D721Med (cell line): Measurements from ENCODE around the gene ERC2.

Experiments used
- DNase-seq: peaks from one replicate; pipeline ENCODE4 v3.0.0; 2011; ENCODE audit warnings: low spot score; ENCODE audit not compliant: insufficient read length
- FAIRE-seq: peaks from 2 replicates; lab custom pipeline; 2011; peaks lifted over from hg19 to GRCh38; lab: Jason Lieb, UNC
- CTCF ChIP-seq: IDR thresholded peaks from 2 replicates; pipeline ENCODE4 v1.5.1; 2012; ENCODE audit warnings: mild to moderate bottlenecking, control low read depth; ENCODE audit not compliant: insufficient read depth; ENCODE audit errors: missing control alignments

Gene ERC2

DNA sequence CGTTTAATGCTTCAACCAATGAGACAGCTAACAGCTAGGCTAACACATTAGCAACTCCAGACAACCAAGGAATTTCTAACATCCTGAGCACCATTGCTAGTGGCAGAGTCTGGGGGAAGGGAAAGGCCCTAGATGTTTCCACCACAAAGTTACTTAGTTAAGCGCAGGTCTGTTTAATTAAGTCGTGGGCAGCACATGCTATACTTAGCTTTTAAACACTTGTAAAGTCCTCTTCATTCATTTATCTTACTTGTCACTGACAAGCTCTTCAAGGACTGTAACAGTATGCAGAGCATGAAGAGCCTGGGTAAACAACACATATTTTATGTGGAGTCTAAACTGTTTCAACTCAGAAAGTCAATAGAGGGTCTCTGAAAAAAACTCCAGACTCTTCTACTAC is 760.0 kb downstream of the ERC2 start:
- FAIRE-seq: no peak
- TF ChIP-seq CTCF: no peak
- no peak for DNase-seq

GRCh38 chr3:55704521-55704920 is 763.7 kb downstream of the ERC2 start:
- TF ChIP-seq CTCF: no peak
- no peak for FAIRE-seq
- no peak for DNase-seq

DNA sequence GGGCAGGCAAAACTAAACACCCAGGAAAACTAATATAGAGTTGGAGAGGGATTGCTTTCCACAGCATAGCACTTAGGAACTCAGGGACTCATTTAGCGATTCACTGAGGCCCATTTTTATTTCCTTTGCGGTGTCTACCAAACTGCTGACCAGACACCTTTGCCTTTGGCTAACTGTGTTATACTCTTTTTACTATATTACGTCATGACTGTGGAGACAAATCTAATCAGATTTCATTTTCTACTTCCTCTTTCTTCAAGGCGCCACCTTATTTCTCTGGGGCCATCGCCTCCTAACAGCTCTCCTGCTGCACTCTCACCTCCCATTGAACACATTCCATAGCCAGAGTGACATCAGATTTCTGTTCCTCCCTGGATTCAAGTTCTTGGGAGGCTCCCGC is 765.4 kb downstream of the ERC2 start:
- FAIRE-seq (no peak), DNase-seq (no peak)
- TF ChIP-seq CTCF: no peak

DNA sequence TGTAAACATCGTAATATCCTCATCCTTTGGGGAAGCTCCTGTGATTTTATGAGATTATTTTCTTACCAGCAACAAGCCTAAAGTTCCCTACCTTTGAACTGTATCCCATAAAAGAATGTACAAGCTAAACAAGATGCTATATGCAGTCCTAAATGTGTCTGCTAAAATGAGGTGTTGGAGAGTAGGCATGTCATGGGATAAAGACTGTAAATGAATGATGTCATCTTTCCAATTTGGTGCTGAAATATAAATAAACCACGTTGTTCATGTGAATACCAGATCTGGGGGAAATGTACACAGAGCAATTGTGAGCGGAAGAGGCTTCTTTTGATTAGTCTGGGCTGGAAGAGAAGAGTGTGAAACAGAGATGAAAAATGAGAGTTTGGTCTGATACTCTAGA is 766.3 kb downstream of the ERC2 start:
- FAIRE-seq (no peak), DNase-seq (no peak)
- no peak for TF ChIP-seq CTCF

DNA sequence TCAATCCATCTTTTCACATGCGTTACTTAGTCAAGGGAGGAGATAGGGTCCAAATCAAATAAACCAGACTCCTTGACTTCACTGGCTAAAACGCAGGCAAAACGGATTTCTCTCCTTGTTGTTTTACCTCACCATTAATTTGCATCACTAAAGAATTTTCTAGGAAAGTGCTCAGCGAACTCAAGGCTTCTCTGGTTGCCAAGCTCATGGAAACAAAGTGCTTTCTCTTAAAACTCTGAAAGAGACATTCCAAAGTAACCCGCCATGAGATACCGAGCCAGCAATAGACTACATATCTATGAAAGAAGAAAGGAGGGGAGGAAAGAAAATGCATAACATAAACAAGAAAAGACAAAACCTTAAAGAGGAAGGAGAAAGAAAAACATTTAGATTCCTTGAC is 769.4 kb downstream of the ERC2 start:
- FAIRE-seq (no peak), DNase-seq (no peak)
- TF ChIP-seq CTCF: no peak

- FAIRE-seq: no peak
- TF ChIP-seq CTCF: no peak
These were observed 770.9 kb downstream of the ERC2 start for GRCh38 chr3:55697177-55697865.

DNA sequence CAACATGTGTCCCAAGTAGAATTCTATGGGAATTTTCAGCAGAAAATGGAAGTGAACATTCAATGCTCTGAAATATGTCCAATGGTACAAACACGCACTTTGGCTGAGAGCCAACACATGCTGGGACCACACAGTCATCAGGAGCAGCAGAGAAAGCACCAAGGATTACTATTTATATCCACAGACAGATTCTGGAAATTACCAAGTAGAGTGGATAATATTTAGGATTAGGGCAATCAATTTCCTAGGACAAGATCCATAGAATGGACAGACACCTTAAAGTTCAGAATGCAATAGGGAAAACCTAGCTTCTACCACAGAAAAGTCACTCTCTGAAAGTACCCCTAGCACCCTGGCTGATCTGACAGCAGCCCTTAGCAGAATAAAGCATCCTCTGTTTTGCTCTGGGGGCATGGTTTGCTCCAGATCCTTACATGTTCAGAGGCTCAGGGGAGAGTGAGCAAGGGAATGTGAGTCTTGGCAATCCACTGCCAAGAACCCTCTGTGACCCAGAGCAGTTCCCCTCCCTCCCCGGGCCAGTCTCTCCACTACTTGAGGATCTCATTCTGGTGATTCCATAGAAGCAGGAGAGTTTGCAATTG is 775.2 kb downstream of the ERC2 start:
- no peak for TF ChIP-seq CTCF
- no peak for FAIRE-seq
- DNase-seq: no peak

More at GRCh38 chr3:55697177-55697865, 770.9 kb downstream of the ERC2 start:
- DNase-seq: no peak
